ENCODE results near the gene JUNB. TPM values are rescaled to one million over a fixed set of nuclear protein-coding genes. Genes with fewer than 3 reads are reported as not detected.

The JUNB gene
- 119 TPM for total RNA-seq

DNA sequence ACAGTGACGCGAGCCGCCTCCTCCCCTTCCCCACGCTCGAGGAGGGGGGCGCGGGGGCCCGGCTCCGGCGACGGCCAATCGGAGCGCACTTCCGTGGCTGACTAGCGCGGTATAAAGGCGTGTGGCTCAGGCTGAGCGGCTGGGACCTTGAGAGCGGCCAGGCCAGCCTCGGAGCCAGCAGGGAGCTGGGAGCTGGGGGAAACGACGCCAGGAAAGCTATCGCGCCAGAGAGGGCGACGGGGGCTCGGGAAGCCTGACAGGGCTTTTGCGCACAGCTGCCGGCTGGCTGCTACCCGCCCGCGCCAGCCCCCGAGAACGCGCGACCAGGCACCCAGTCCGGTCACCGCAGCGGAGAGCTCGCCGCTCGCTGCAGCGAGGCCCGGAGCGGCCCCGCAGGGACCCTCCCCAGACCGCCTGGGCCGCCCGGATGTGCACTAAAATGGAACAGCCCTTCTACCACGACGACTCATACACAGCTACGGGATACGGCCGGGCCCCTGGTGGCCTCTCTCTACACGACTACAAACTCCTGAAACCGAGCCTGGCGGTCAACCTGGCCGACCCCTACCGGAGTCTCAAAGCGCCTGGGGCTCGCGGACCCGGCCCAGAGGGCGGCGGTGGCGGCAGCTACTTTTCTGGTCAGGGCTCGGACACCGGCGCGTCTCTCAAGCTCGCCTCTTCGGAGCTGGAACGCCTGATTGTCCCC is at the start of gene JUNB:
JUNB (plus strand) TSS at position 142 of the 706 bp plus-strand sequence; CDS start at position 428, 286 bp downstream.
- DNase-seq (ENCODE audit: low spot score): peak; percentile 98

DNA sequence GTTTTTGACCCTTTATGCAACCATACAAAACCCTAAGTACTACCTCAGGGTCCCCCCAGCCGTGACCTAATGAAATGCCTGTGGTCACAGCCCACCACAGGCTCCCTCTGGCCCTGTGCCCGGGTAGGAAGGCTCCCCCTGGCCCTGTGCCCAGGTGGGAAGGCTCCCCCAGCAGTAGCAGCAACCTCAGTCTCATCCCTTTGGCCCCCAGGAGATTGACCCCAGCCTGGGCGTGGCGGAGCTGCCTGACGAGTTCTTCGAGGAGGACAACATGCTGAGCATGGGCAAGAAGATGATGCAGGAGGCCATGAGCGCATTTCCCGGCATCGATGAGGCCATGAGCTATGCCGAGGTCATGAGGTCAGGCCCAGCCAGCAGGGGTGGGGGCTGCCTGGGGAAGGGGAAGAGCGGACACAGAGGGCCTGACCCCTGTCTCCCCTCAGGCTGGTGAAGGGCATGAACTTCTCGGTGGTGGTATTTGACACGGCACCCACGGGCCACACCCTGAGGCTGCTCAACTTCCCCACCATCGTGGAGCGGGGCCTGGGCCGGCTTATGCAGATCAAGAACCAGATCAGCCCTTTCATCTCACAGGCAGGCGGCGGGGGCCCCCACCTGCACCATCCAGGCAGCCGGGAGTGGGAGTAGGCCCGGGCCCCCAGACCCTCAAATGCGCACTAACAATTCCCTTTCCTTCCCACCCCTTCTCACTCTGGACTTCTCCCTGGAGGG is 46.0 kb upstream of the JUNB start:
- DNase-seq (ENCODE audit: low spot score): no peak

DNA sequence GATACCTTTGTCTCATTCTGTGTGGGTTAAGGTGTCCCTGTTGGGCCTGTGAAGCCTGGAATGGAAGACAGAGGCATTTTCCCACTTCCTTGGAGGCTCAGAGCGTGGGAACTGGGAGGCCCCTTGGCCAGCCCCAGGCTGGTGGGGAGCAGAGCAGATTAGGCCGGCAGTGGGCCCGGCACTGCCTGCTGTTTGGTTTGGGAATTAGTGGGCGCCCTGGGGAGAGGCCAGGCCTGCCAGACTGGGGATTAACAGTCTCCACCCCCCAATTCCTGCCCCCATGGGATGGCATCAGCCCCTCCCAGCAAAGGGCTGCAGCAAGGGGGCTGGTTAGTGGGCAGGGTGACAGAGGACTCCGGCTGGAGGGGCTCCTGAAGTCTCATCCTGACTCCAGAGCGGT is 42.8 kb upstream of the JUNB start:
- no peak for DNase-seq (ENCODE audit: low spot score)

DNA sequence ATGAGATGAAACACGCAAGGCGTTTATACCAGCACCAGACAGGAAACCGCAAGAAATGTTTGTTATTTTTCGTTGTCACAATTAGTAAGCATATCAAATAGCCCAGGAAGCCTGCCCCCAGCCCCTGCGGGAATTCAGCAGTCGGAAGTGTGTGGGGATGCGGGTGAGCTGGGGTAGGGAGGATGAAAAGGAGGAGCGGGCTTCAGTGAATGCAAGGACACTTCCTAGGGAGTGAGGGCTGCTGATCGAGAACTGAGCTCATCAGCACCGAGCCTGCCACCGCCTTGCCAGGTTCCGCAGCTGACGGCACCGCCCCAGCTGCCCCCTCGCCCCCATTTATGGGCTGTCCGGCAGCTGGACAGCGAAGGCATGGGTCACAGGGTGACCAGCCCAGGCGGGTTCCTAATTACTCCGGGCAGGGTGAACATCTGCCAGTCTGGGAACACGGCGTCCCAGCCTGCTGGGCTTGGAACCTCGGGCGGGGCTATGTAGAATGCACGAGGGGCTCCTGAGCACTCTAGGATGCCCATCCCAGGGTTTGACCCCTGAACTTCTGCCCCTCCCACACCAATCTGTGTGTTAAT is 41.3 kb upstream of the JUNB start:
- no peak for DNase-seq (ENCODE audit: low spot score)

DNA sequence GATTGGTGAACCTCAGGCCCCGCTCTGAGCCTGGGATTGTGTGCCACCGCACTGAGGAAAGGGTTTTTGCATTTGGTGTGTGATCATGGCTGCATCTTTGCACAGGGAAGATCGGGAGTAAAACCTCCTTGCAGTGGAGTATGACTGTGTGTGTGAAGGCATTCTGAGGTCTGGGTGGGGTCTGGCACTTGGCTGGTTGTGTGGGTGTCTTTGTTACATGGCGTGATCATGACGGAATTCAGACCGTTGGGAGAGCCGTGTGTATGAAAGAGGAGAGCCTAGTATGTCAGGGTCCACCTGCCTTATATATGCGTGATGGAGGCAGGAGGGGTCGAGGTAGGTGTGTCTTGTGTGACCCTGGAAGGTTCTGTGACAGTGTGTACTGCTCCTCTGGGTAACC is 40.4 kb upstream of the JUNB start:
- no peak for DNase-seq (ENCODE audit: low spot score)

DNA sequence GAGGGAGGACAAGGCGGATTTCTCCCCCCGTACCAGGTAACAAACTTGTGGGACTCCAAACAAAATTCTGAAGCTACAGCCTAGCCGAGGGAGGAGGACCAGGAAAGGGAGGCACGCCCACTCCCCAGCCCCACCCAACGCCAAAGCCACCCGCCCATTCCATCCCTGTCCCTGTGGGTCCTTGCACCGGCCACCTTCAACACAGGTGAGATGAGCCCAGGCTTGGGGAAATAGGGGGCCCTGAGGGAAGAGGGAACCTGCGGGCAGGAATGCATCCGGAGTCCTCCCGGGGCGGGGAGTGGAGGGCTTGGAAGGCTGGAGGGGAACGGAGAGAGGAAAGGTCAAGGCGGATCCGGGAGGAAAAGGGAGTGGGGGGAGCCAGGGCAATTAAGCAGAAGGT is 39.7 kb upstream of the JUNB start, which contains the start of gene BEST2:
BEST2 (plus strand) TSS at position 157 of the 400 bp plus-strand sequence. CDS start 802 bp downstream, outside the sequence.
- no peak for DNase-seq (ENCODE audit: low spot score)

DNA sequence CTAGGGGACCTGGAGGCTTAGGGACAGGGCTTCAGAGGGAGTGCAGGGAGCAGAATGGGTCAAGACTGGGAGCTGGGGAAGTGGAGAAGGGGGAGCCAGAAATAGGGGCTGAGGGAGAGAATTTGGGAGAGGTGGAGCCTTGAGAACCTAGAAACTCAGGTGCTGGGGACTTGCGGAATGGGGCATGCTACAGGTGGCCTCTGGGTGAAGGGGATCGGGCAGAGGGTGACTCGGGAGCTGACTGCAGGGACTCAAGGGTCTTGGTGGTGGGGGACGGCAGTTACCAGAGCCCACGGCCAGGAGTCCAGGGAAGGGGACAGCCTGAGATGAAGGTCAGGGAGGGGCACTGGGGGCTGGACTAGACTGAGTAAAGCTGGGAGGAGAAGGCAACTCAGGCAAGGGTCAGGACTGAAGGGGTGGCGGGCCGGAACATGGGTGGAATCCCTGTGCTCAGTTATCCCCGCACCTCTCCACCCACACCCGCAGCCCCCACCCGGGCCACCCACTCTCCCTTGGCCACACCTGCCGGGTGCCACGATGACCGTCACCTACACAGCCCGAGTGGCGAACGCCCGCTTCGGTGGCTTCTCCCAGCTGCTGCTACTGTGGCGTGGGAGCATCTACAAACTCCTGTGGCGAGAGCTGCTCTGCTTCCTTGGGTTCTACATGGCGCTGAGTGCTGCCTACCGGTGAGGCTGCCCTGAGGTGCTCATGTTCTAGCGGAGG is 39.1 kb upstream of the JUNB start:
- no peak for DNase-seq (ENCODE audit: low spot score)

DNA sequence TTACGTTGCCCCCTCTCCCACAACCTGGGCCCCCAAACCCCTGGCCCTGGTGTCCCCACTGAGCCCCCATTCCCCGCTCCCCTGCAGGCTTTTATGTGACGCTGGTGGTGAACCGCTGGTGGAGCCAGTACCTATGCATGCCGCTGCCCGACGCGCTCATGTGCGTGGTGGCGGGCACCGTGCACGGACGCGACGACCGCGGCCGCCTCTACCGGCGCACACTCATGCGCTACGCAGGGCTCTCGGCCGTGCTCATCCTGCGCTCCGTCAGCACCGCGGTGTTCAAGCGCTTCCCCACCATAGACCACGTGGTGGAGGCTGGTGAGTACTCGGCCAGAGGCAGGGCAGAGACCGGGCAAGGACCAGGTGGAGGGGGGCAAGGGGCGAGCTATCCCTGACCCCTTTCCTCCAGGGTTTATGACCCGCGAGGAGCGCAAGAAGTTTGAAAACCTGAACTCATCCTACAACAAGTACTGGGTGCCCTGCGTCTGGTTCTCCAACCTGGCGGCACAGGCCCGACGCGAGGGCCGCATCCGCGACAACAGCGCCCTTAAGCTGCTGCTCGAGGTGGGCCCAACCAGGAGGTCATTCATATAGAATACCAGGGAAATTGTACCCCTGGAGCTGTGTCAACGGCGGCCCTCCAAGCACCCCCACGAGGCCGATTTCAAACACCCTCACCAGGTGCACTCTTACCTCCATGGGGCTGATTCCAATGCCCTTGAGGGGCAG is 36.7 kb upstream of the JUNB start:
- DNase-seq (ENCODE audit: low spot score): no peak

DNA sequence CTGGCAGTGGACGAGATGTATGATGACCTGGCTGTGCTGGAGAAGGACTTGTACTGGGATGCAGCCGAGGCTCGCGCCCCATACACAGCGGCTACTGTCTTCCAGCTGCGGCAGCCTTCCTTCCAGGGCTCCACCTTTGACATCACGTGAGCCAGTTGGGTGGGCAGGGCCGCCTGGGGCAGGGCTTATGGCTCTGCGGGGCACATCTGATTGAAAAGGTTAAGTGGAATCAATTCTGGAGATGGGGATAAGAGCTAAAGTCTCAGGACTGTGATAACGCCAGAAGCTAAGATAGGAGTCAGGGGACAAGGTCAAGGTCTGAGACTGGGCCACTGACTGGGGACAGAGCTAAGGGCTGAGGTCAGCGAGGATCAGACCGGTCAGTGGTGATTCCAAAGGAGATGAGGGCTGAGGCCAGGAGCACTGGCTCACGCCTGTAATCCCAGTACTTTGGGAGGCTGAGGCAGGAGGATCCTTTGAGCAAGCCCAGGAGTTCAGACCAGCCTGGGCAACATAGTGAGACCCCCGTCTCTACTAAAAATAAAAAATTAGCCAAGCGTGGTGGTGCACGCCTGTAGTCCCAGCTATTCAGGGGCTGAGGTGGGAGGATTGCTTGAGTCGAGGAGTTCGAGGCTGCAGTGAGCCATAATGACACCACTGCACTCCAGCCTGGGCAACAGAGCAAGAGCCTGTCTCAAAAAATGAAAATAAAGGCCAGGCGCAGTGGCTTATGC is 35.0 kb upstream of the JUNB start:
- no peak for DNase-seq (ENCODE audit: low spot score)

DNA sequence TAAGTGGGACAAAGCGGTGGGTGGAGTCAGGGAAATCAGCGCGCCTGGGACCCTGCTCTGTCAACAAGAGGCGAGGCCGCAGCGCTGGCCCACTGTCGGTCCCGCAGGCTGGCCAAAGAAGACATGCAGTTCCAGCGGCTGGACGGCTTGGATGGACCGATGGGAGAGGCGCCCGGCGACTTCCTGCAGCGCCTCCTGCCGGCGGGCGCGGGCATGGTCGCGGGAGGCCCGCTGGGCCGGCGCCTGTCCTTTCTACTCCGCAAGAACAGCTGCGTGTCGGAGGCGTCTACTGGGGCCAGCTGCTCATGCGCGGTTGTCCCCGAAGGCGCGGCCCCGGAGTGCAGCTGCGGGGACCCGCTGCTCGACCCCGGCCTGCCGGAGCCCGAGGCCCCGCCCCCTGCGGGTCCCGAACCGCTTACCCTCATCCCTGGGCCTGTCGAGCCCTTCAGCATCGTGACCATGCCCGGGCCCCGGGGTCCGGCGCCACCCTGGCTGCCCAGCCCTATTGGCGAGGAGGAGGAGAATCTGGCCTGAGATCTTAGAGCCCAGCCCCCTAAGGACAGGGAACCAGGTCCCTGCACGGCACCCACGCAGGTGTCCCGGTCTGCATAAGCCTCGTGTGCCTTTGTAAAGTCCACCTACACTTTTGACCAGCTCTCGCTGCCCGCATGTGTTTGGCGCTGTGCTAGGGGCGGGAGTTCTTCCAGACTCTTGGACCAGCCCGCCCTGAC is 33.6 kb upstream of the JUNB start:
- DNase-seq (ENCODE audit: low spot score): peak; percentile 62

DNA sequence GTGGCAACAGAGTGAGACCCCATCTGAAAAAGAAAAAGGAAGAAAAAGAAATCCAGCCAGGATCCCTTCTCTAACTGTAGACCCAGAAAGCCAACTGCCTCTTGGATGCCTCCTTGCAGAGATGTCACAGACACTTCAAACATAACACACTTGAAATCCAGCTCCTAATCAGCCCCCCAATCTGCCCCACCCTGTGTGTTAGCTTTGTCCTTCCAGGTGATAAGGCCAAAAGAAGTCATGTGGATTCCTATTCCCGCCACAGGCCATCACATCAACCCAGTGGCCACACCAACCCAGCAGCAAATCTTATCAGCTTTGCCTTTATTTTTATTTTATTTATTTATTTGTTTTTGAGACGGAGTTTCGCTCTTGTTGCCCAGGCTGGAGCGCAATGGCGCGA is 31.6 kb upstream of the JUNB start:
- DNase-seq (ENCODE audit: low spot score): no peak

DNA sequence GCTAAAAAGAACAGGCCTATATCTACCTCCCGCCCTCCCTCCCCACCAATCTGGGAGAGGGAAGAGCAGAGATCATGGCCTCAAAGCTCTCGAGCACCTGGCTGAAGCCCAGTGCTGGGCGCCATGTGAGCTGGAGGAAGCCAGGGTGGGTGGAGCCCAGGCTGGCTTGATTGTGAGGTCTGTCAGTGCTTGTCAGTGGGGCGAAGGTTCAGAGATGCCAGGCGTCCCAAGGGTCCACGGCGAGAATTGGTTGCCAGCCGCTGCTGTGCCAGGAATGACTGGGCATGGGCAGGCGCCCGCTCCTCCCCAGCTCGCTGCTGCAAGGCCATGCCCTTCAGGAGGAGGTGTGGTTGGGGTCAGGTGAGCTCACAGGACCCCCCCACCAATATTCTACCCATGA is 28.2 kb upstream of the JUNB start:
- no peak for DNase-seq (ENCODE audit: low spot score)

DNA sequence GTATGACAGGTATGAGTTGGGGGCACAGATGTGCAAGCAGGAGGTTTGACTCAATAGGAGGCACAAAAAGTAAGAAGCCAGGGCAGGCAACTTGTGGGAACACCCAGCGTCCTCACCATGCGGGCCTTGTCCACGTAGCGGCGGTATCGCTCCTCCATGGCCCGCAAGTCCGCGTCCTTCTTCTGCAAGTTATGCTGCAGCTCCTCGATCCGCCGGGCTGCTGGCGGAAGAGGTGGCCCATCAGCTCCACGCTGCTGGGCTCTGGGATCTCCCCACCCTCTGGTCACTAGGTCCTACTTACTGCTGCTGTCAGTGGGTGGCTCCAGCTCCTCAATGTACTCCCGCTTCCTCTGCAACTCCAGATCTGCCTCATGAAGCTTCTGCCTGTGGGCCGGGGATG is 26.6 kb upstream of the JUNB start:
- no peak for DNase-seq (ENCODE audit: low spot score)

DNA sequence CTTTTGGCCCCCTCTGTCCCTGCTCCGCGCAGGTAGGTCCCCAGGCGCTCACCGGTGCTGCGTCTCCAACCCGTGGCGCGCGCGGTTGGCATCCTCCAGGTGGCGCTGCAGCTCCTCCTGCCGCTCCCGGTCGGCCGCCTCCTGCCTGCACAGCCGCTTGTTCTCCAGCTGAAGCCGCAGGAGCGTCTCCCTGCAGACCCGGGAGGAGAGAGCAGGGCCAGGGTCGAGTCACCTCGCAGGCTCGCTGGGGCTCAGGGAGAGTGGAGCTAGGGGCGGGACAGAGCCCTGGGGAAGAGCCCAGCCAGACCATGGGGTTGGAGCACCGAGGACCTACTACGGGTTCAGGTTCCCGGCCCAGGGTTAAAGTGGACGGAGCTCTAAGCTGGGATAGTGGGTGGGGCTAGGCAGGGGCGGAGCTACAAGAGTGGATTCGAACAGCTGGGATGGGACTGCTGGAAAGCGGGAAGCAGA is 25.2 kb upstream of the JUNB start:
- peak; percentile 74 for DNase-seq (ENCODE audit: low spot score)

DNA sequence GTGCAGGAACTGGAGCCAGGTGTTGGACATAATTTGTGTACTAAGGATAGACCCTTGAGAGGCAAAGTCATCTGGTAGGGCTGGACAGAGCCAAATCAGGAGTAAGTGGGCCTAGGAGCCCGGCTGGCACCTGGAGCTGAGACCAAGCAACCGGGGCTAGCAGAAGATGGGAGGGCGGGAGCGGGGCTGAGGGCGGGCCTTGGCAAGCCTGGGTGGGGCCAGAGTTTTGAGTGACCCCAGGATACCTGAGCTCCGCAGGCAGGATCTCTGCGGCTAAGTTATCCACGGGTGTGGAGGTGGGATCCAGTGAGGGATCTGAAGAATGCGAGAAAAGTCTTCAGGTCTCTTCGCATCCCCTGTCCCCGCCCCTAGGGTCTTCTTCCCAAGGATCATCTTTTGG is 24.1 kb upstream of the JUNB start:
- no peak for DNase-seq (ENCODE audit: low spot score)

DNA sequence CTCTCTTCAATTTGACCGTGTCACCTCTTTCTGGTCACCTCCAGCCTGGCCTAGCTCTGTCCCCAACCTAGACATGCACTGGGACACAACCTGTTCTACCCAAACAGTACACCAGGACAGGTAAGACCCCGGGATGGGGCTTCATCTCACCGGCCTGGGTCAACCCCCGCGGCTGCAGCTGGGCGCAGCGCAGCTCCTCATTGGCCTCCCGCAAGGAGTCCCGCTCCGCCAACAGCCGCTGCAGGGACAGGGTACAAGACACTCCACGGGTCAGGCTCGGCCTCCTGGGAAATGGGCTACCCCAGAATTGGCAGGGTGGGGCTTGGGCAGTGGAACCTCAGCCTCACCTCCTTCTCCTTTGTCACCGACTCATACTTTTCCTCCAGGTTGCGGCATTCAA is 23.6 kb upstream of the JUNB start:
- no peak for DNase-seq (ENCODE audit: low spot score)

DNA sequence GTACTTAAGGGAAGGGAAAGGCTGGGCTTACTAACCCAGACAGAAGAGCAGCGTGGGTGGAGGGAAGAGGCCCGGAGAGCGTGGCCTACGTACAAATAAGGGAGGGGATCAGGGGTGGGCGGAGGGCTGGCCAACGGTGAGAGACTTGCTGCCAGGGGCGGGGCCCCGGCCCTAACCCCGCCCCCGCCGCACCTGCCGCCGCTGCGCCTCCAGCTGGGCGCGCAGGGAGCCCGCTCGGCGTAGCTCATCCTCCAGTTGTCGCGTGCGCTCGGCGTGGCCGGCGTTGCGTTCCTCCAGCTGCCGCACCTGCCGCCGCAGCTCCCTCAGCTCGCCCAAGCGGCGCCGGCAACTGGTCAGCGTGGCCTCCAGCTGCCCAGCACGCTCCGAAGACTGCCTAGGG is 21.6 kb upstream of the JUNB start:
- no peak for DNase-seq (ENCODE audit: low spot score)

DNA sequence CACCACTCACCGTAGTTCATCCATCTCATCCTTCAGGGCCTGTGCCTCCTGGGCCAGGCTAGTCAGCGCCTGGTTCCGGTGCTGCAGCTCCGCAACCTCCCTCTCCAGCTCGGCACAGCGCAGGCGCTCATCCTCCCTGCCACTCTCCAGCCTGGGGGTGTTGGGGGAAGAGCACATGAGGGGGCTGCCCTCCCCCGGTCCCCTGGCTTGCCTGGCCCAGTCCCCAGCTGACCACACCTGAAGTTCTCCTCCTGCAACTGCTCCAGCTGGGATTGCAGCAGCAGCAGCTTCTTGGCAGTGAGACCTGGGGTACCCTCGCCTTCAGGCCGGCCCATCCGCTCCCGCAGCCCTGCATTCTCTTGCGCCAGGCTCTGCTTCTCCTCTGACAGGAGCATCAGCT is 20.4 kb upstream of the JUNB start:
- DNase-seq (ENCODE audit: low spot score): no peak

DNA sequence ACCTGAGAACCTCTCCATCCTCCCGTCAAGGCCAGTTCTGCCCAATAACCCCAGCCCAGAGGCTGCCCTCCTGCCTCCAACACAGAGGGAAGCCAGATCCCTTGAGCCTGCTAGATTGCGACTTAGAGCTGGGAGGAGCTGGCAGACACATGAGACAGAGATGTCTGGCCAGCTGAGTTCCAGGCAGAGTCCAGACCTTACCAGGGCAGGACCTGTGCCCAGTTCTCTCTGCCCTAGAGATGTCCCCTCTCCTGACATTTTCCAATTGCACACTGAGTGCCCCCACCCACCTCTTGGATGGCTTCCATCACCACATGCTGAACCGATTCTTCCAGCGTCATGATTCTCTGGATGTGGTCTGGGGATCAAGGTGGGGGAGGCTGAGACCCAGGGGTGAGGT is 19.0 kb upstream of the JUNB start:
- DNase-seq (ENCODE audit: low spot score): no peak

DNA sequence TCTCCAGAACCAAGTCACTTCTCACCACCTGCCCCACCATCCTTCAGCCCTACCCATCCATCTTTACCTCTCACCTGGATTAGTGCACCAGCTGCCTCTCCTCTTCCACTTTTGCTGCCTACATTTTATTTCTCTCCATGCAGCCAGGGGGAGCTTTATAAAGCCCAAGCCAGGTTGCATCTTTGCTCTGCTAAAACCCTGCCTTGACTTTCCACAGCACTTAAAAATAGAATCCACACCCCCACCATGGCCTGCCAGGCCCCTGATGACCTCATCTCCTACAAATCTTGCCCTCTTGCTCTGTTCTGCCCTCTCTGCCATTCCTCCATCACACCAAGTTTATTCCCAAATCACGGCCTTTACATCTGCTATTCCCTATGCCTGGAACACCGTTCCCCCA is 17.7 kb upstream of the JUNB start:
- DNase-seq (ENCODE audit: low spot score): no peak
